Mucosa of rectum (tissue), 2 donors: ENCODE measurements around the gene GNPDA1.

Experiments
- H3K27ac ChIP-seq, 2 donors: one replicate each; pipeline ENCODE4 v1.7.0; 2013; ENCODE audit warnings: inconsistent platforms in 2 of 2, low read depth in 2 of 2, low read length in 2 of 2
- H3K27me3 ChIP-seq, 2 donors: one replicate each; pipeline ENCODE4 v1.7.0; 2013; ENCODE audit warnings: low read length in 2 of 2; ENCODE audit not compliant: control insufficient read depth in 2 of 2, insufficient read depth in 2 of 2
- H3K36me3 ChIP-seq, 2 donors: one replicate each; pipeline ENCODE4 v1.7.0; 2013; ENCODE audit warnings: low read length in 2 of 2; ENCODE audit not compliant: control insufficient read depth in 2 of 2, insufficient read depth in 2 of 2
- H3K4me1 ChIP-seq, 2 donors: one replicate each; pipeline ENCODE4 v1.7.0; 2013; ENCODE audit warnings: low read length in 2 of 2, mild to moderate bottlenecking in 1 of 2; ENCODE audit not compliant: control insufficient read depth in 2 of 2, insufficient read depth in 2 of 2
- H3K4me3 ChIP-seq, 2 donors: one replicate each; pipeline ENCODE4 v1.7.0; 2013; ENCODE audit warnings: low read length in 2 of 2
- H3K9ac ChIP-seq, 2 donors: one replicate each; pipeline ENCODE4 v1.7.0; 2013; ENCODE audit warnings: low read length in 2 of 2, low read depth in 1 of 2, mild to moderate bottlenecking in 1 of 2
- H3K9me3 ChIP-seq, 2 donors: one replicate each; pipeline ENCODE4 v1.7.0; 2013; ENCODE audit warnings: low read length in 2 of 2; ENCODE audit not compliant: control insufficient read depth in 2 of 2
- donor health status: healthy.
- donor health status: Normal muscosa, but diverticular disease.

The GNPDA1 gene

DNA sequence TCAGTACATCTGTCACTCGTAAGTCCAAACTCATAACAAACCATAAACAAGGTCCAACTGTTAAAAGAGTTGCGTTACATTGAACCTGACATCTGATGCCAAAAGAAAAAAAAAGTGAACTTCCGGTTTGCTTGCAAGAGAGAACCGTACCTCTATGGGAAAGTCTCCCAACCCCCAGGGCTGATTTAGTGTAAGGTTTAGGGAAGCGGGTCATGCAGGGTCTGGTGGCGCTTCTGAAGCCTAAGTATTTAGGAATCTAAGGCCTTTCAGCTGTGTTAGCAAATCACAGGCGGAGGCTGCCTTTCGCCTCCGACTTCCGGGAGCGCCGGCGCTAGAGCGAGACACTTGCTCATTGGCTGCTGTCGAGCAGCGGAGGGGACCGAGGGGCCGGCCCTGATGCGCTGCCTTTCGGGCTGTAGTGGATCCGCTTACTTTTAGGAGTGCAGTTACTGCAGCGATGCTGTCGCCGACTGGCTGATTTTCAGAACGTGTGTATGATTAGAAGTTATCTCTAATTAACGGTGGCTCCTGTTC lies 12.0 kb upstream of the GNPDA1 start:
- Histone ChIP-seq H3K27me3 (no peaks in the 10 kb centered on the region), H3K4me1 (peaks cover 0 to 3% of the 10 kb centered on the region in 2 donors), H3K4me3 (peak overlapping the region; percentile 75 to 82), H3K36me3 (no peaks in the 10 kb centered on the region), H3K9me3 (no peaks in the 10 kb centered on the region), H3K27ac (peak overlapping the region; percentile 56 to 76), H3K9ac (peak overlapping the region; percentile 62 to 68)

DNA sequence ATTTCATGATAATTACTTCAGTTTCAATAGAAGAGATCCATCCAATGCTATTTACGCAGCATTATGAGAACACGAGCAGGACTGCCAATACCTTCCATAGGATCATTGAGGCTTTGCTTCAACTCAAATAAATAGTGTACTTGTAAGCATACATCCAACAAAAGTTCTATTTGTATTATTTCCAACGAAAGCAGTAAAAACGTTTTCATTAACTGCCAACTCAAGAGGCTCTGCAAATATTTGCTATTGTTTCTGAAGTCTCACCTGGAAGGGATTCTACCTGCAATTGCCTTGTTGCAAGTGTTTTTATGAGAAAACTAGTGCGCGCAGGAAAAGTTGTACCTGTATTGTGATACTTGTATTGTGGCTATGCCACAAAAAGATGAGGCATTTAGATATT lies 11.0 kb upstream of the GNPDA1 start:
- peaks cover 0 to 3% of the 10 kb centered on the region in 2 donors for H3K4me1 ChIP-seq
- no peaks in the 10 kb centered on the region for H3K27me3 ChIP-seq
- no peaks in the 10 kb centered on the region for H3K9me3 ChIP-seq
- H3K27ac ChIP-seq, result no peak overlapping the region
- H3K4me3 ChIP-seq, result no peak overlapping the region
- no peak overlapping the region for H3K9ac ChIP-seq
- H3K36me3 ChIP-seq, result no peaks in the 10 kb centered on the region

DNA sequence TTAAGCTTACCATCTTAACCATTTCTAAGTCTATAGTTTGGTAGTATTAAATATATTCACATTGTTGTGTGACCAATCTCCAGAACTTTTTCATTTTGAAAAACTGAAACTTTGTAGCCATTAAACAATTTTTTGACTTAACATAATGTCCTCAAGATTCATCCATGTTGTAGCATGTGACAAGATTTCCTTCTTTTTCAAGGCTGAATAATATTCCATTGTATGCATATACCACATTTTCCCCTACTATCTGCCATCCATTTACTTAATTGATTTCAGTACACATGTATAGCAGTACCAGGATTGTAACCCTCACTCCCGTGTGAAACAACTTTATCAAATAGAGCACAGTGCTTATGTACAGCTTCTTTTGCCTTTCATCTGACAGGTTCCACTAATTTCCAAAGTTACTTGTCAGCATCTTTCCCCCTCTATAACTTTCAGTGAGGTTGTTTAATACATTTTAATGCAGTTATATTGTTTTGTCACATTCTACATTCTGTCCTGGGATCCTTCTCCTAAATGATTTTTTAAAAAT lies 7.4 kb upstream of the GNPDA1 start:
- Histone ChIP-seq H3K27me3 (no peaks in the 10 kb centered on the region), H3K9me3 (no peaks in the 10 kb centered on the region), H3K4me3 (no peak overlapping the region), H3K36me3 (no peaks in the 10 kb centered on the region), H3K27ac (no peak overlapping the region), H3K9ac (no peak overlapping the region), H3K4me1 (peaks cover 4 to 5% of the 10 kb centered on the region in 2 donors)

DNA sequence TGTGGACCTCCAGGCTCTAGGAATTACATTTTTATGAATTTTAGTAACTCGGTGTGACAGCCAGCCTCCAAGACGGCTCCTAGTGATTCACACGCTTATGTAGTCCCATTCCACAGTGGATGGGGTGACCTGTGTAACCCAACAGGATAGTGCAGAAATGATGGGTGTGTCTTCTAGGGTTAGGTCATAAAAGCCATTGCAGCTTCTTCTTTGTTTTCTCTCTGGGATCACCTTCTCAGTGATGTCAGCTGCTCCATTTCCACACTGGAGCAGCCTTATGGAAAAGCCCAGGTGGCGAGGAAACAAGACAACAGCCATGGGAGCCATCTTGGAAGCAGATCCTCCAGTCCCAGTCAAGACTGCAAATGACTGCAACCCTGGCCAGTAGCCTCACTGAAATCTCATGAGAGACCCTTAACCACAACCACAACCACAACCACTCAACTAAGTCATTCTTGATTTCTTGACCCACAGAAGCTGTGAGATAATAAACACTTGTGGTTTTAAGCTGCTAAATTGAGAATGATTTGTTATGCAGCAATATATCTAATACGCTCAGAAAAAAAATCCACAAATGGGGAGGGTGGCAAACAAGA lies 5.1 kb upstream of the GNPDA1 start:
- H3K36me3 ChIP-seq, result no peaks in the 10 kb centered on the region
- H3K27ac ChIP-seq, result no peak overlapping the region
- H3K4me1 ChIP-seq, result peaks cover 7% of the 10 kb centered on the region in 2 donors
- no peak overlapping the region for H3K9ac ChIP-seq
- no peak overlapping the region for H3K4me3 ChIP-seq
- H3K27me3 ChIP-seq, result no peaks in the 10 kb centered on the region
- H3K9me3 ChIP-seq, result no peaks in the 10 kb centered on the region

DNA sequence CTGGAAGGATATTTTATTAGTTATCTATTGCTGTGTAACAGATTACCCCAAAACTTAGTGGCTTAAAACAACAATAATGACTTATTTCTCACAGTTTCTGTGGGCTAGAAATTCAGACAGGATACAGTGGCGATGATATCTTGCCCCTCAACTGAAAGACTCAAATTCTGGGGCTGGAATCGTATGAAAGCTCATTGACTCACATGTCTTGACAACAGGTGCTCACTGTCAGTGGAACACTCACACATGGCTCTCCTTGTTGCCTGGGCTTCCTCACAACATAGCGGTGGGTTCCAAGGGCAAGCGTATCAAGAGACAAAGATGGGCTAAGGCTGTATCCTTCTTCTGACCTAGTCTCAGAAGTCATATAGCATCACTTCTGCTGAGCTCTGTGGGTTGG lies 3.7 kb upstream of the GNPDA1 start:
- no peak overlapping the region for H3K9ac ChIP-seq
- H3K36me3 ChIP-seq, result no peaks in the 10 kb centered on the region
- no peak overlapping the region for H3K4me3 ChIP-seq
- no peaks in the 10 kb centered on the region for H3K9me3 ChIP-seq
- H3K4me1 ChIP-seq, result peaks cover 7 to 16% of the 10 kb centered on the region in 2 donors
- H3K27me3 ChIP-seq, result no peaks in the 10 kb centered on the region
- H3K27ac ChIP-seq, result peak overlapping the region; percentile 9 to 13

DNA sequence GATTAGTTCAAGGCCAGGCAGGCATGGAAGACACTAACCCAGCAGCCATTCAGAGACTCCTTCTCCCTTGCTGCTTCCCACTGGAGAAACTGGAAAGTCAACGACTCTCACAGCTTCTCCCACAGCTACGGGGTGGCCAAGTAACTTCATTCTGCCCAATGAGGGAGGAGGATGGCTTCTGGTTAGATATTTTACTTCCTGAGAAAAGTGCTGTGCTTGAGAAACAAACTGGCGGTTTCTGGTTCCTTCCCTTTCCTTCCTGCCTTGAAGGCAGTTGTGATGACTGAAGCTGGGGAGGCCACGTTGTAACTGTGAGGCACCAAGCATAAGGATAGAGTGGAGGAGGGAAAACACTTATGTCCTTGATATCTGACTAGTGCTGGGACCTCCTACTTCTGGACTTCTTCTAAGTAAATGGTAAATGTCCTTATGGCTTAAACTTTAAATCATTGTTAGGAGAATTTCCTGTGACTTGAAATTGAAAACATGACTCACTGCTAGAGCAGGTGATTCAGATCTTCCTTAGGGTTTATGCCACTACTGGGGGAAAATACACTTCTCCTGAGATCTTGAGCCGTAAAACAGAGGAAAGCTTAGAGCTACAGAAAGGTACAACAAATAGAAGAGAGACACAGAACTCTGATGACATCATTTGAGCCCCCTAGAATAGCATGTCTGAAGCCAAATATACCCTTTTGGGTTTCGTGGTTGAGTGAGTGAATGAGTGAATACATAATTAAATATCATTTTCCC lies 3.1 kb upstream of the GNPDA1 start:
- peak overlapping the region; percentile 13 to 18 for H3K27ac ChIP-seq
- peaks cover 7 to 16% of the 10 kb centered on the region in 2 donors for H3K4me1 ChIP-seq
- peak overlapping the region in 1 of 2 donors; percentile 13 for H3K4me3 ChIP-seq
- H3K9ac ChIP-seq, result no peak overlapping the region
- no peaks in the 10 kb centered on the region for H3K9me3 ChIP-seq
- H3K36me3 ChIP-seq, result no peaks in the 10 kb centered on the region
- H3K27me3 ChIP-seq, result no peaks in the 10 kb centered on the region

DNA sequence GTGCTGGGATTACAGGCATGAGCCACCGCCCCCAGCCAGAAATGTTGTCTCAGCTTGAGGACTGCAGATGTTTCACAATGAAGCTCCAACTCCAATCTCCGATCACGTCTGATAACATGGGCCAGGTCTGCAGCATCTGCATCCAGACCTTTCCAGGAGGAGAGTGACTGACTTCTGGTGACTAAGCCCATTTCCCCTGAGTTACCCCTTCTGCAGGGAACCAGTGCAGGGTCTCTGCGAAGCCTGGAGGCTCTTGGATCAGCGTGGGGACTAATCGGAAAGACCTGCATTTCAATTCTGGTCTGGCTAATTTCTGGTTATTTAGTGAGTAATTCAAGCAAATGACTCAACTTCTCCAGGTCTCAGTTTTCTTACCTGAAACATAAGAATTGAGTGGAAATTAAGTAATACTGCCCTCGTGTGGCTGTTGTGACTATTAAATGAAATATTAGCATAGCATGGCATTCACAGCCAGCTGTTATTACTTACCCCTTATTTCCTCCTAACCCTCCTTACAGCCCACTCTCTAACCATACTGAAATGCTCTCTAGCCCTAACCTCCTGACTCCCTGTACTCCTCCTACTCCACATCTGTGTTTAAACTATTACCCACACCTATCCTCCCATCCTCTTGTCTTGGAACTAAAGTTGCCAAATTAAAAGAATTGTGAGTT lies 2.2 kb upstream of the GNPDA1 start:
- Histone ChIP-seq H3K9me3 (no peaks in the 10 kb centered on the region), H3K4me1 (peaks cover 7 to 16% of the 10 kb centered on the region in 2 donors), H3K27me3 (no peaks in the 10 kb centered on the region), H3K27ac (peak overlapping the region; percentile 13 to 18), H3K4me3 (no peak overlapping the region), H3K36me3 (no peaks in the 10 kb centered on the region), H3K9ac (no peak overlapping the region)

DNA sequence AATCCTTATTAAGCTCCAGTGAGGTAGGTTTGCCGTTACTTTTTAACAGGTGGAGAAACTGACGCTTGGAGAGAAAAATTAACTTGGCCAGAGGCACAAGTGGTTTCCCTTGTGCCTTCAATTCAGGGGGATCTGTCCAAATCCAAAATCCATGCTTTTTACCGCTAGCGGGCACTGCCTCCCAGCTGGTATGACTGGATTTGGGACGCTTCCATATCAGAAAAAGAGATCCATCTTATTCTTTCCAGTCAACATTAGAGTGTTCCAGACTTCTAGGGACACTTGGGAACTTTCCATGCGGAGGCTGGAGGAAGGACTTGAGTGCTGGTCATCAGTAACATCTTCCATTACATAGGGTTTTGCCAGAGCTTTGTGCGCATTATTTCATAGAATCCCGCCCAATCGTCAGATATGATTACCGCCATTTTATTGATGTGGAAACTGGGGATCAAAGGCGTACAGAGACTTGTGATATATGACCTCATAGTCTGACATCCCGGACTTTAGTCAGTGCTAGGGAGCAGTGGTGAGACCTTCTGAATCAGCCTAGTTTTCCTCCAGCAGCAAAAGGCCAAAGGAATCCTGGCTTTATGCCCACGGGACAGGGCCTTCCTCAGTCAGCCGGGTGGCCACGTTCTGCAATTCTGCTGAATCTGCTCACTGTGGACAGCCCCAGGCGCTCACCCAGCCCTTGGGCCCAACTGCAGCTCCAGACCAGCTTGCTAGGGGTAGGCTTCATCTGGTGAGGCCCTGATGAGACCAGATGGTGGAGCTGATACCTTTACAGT lies 1.1 kb upstream of the GNPDA1 start:
- peak overlapping the region in 1 of 2 donors; percentile 27 for H3K9ac ChIP-seq
- H3K9me3 ChIP-seq, result no peaks in the 10 kb centered on the region
- no peaks in the 10 kb centered on the region for H3K27me3 ChIP-seq
- H3K4me1 ChIP-seq, result peaks cover 7 to 16% of the 10 kb centered on the region in 2 donors
- peak overlapping the region; percentile 1 to 27 for H3K27ac ChIP-seq
- no peaks in the 10 kb centered on the region for H3K36me3 ChIP-seq
- no peak overlapping the region for H3K4me3 ChIP-seq

DNA sequence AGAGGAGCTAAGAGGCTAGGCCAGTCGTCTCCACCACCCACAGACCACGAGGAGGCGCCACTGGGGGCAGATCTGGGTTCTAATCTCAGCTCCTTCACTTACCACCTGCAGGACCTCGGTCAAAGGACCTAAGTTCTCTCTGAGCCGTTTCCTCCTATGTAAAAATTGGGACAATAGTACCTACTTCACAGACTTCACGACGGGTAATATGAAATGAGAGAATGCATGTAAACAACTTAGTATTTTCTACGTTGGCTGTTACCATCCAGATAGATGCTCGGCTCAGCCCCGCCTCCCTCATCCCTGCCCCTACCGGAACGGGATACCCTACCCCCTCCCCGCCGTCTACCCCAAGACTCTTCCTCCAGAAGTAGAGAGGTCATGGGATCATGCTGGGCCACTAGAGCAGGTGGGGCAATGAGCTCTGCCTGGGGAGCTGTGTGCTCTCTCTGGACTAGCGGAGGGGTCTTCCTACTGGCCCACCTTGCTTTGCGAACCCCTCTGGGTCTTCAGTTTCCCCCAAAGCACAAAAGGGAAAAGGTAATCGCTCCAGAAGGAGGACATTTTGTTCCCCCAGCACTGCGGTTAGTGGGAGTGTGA lies 541 bp downstream of the GNPDA1 start:
- Histone ChIP-seq H3K9me3 (no peaks in the 10 kb centered on the region), H3K27ac (peak overlapping the region; percentile 63 to 66), H3K27me3 (no peaks in the 10 kb centered on the region), H3K4me1 (peaks cover 7 to 16% of the 10 kb centered on the region in 2 donors), H3K36me3 (peaks cover 0 to 2% of the 10 kb centered on the region in 2 donors), H3K9ac (peak overlapping the region; percentile 72 to 82), H3K4me3 (peak overlapping the region; percentile 81 to 89)
